ENCODE data around the gene HARBI1.

DNA sequence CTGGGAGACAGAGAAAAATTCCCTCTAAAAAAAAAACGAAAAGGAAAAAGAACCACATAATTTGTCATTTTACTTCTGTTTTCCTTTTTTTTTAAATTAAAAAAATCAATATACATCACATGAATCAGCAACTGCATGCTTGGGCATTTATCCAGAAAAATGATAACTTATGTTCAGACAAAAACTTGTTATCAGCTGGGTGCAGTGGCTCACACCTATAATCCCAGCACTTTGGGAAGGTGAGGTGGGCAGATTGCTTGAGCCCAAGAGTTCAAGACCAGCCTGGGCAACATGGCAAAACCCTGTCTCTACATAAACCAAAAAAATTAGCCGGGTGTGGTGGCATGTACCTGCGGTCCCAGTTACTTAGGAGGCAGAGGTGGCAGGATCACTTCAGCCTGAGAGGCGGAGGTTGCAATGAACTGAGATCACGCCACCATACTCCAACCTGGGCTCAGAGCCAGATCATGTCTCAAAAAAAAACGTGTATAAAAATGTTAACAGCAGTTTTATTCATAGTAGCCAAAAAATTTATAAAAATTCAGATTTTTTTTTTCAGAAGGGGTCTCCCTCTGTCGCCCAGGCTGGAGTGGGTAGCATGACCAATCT is 51.7 kb downstream of the HARBI1 start:
- TF ChIP-seq EZH2 (IDR thresholded peaks at IDR 0.05; ENCODE audit: insufficient read depth, low read length) = no peak
- TF ChIP-seq, protein P1, sequence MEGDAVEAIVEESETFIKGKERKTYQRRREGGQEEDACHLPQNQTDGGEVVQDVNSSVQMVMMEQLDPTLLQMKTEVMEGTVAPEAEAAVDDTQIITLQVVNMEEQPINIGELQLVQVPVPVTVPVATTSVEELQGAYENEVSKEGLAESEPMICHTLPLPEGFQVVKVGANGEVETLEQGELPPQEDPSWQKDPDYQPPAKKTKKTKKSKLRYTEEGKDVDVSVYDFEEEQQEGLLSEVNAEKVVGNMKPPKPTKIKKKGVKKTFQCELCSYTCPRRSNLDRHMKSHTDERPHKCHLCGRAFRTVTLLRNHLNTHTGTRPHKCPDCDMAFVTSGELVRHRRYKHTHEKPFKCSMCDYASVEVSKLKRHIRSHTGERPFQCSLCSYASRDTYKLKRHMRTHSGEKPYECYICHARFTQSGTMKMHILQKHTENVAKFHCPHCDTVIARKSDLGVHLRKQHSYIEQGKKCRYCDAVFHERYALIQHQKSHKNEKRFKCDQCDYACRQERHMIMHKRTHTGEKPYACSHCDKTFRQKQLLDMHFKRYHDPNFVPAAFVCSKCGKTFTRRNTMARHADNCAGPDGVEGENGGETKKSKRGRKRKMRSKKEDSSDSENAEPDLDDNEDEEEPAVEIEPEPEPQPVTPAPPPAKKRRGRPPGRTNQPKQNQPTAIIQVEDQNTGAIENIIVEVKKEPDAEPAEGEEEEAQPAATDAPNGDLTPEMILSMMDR (IDR thresholded peaks at IDR 0.05; ENCODE audit: insufficient read depth, low read depth, low read length) = no peak
